GM12878 (cell line): ENCODE measurements around the gene MEN1. TPM values are rescaled to one million over a fixed set of nuclear protein-coding genes. Genes with fewer than 3 reads are reported as not detected.

Experiments used
- ATAC-seq: fragments of 200-7000 bp; cut with Tn5 transposase; 3 replicates; pipeline ENCODE4 v1.9.1; 2020; ENCODE audit warnings: mild to moderate bottlenecking, moderate library complexity
- BruUV-seq: library from RNA; stranded (reverse); fragments of 400-500 nt; replicated peaks from 2 replicates; lab custom pipeline; 2021; lab: Mats Ljungman, UMichigan
- CTCF ChIA-PET: fragments of 300-600 bp; sonication (Branson Sonifier 250); formaldehyde crosslinking; extraction: SDS; loops from one replicate; lab custom pipeline; 2021; ENCODE audit warnings: inconsistent platforms; lab: Yijun Ruan, JAX
- POLR2A ChIA-PET: fragments of 350-600 bp; formaldehyde crosslinking; extraction: SDS; loops from one replicate; lab custom pipeline; 2021; ENCODE audit warnings: inconsistent platforms; lab: Charles Lee
- RAD21 ChIA-PET: fragments of 300-600 bp; sonication (Branson Sonifier 250); formaldehyde crosslinking; loops from one replicate; lab custom pipeline; 2023; ENCODE audit warnings: antibody characterized with exemption; ENCODE audit not compliant: unreplicated experiment; lab: Charles Lee
- SMC1A ChIA-PET: fragments of 300-600 bp; sonication (Branson Sonifier 250); formaldehyde crosslinking; loops from one replicate; lab custom pipeline; 2023; ENCODE audit not compliant: unreplicated experiment, uncharacterized antibody; lab: Charles Lee
- DNase-seq: peaks from one replicate; pipeline ENCODE4 v3.0.0-alpha.2; 2011; ENCODE audit warnings: low read depth, low spot score
- FAIRE-seq: peaks from 3 replicates; lab custom pipeline; 2011; peaks lifted over from hg19 to GRCh38; lab: Jason Lieb, UNC
- H2AFZ ChIP-seq: 2 replicates; pipeline ENCODE4 v1.6.0; 2011; ENCODE audit warnings: low read depth, low read length, control low read depth; ENCODE audit not compliant: control insufficient read depth
- H3K27ac ChIP-seq: 2 replicates; pipeline ENCODE4 v1.5.1; 2011; ENCODE audit warnings: control low read depth; ENCODE audit not compliant: control insufficient read depth, insufficient read depth
- H3K27me3 ChIP-seq, 2 experiments: replicated peaks in 1 of 2; 2 replicates each; pipeline versions ENCODE4 v1.6.0 to v1.6.1; 2011; ENCODE audit warnings: low read length in 1 of 2; ENCODE audit not compliant: control insufficient read depth in 2 of 2, insufficient read depth in 2 of 2
- H3K36me3 ChIP-seq, 2 experiments: 2 replicates each; pipeline ENCODE4 v1.5.1; 2011; ENCODE audit warnings: low read length in 1 of 2; ENCODE audit not compliant: control insufficient read depth in 2 of 2, insufficient read depth in 2 of 2
- H3K4me1 ChIP-seq: 2 replicates; pipeline ENCODE4 v1.6.1; 2011; ENCODE audit warnings: mild to moderate bottlenecking, low read length, moderate library complexity, mixed read lengths; ENCODE audit not compliant: control insufficient read depth, insufficient read depth
- H3K4me2 ChIP-seq: 2 replicates; pipeline ENCODE4 v1.6.0; 2011; ENCODE audit warnings: control low read depth; ENCODE audit not compliant: control insufficient read depth, insufficient read depth
- H3K4me3 ChIP-seq: fragments of 200-600 bp; sonication (generic); 2 replicates; pipeline ENCODE4 v1.5.1; 2016
- H3K79me2 ChIP-seq: 2 replicates; pipeline ENCODE4 v1.6.0; 2011; ENCODE audit warnings: low read length; ENCODE audit not compliant: control insufficient read depth, insufficient read depth
- H3K9ac ChIP-seq: 2 replicates; pipeline ENCODE4 v1.8.0; 2011; ENCODE audit warnings: low read length, control low read depth, mixed read lengths; ENCODE audit not compliant: control insufficient read depth, insufficient read depth
- H3K9me3 ChIP-seq: replicated peaks from 3 replicates; pipeline ENCODE4 v1.5.1; 2011; ENCODE audit warnings: mild to moderate bottlenecking, low read length; ENCODE audit not compliant: control insufficient read depth, insufficient read depth
- H4K20me1 ChIP-seq: 2 replicates; pipeline ENCODE4 v1.6.0; 2011; ENCODE audit not compliant: control insufficient read depth, insufficient read depth
- CREB1 ChIP-seq: IDR thresholded peaks from 2 replicates; pipeline ENCODE4 v1.6.1; 2012; ENCODE audit warnings: low read depth, mild to moderate bottlenecking, inconsistent platforms
- DPF2 ChIP-seq: fragments of 450-650 bp; IDR thresholded peaks from 2 replicates; pipeline ENCODE4 v1.6.1; 2017; ENCODE audit warnings: mild to moderate bottlenecking
- GATAD2B ChIP-seq: fragments of 450-650 bp; conservative IDR thresholded peaks from 2 replicates; pipeline ENCODE4 v1.6.1; 2017; ENCODE audit warnings: low read depth, mild to moderate bottlenecking, moderate library complexity
- IKZF1 ChIP-seq: fragments of 450-650 bp; conservative IDR thresholded peaks from 2 replicates; pipeline ENCODE4 v1.6.1; 2017; ENCODE audit warnings: antibody characterized with exemption, mild to moderate bottlenecking
- IRF4 ChIP-seq: IDR thresholded peaks from 2 replicates; pipeline ENCODE4 v1.6.1; 2011; ENCODE audit warnings: low read depth, low read length
- MEF2A ChIP-seq: IDR thresholded peaks from 2 replicates; pipeline ENCODE4 v1.6.1; 2011; ENCODE audit warnings: low read depth, mild to moderate bottlenecking, low read length, moderate library complexity; ENCODE audit not compliant: insufficient read depth
- MEF2B ChIP-seq: fragments of 450-650 bp; IDR thresholded peaks from 2 replicates; pipeline ENCODE4 v1.6.1; 2018; ENCODE audit warnings: mild to moderate bottlenecking, moderate library complexity; ENCODE audit not compliant: partially characterized antibody, poor library complexity, severe bottlenecking
- MYC ChIP-seq: IDR thresholded peaks from 2 replicates; pipeline ENCODE4 v1.6.1; 2011; ENCODE audit warnings: mild to moderate bottlenecking, low read length, moderate library complexity, inconsistent platforms; ENCODE audit not compliant: insufficient read depth, insufficient replicate concordance, insufficient read length, severe bottlenecking
- PAX5 ChIP-seq: IDR thresholded peaks from 2 replicates; pipeline ENCODE4 v1.6.1; 2011; ENCODE audit warnings: low read depth, low read length, borderline replicate concordance
- POLR2A ChIP-seq: IDR thresholded peaks from 2 replicates; pipeline ENCODE4 v1.6.1; 2011; ENCODE audit warnings: low read depth, mild to moderate bottlenecking, low read length
- RB1 ChIP-seq: fragments of 450-650 bp; formaldehyde crosslinking; IDR thresholded peaks from 2 replicates; pipeline ENCODE4 v1.6.1; 2017; ENCODE audit warnings: mild to moderate bottlenecking, borderline replicate concordance
- SMARCA5 ChIP-seq: fragments of 450-650 bp; IDR thresholded peaks from 2 replicates; pipeline ENCODE4 v1.6.1; 2017; ENCODE audit warnings: mild to moderate bottlenecking
- STAT1 ChIP-seq: fragments of 450-650 bp; conservative IDR thresholded peaks from 2 replicates; pipeline ENCODE4 v1.6.1; 2014; ENCODE audit warnings: antibody characterized with exemption, mild to moderate bottlenecking
- SUZ12 ChIP-seq: fragments of 200-600 bp; sonication (generic); IDR thresholded peaks from one replicate; pipeline ENCODE4 v1.6.1; 2018; ENCODE audit warnings: antibody characterized with exemption, mild to moderate bottlenecking; ENCODE audit not compliant: unreplicated experiment
- YY1 ChIP-seq: IDR thresholded peaks from 2 replicates; pipeline ENCODE4 v1.6.1; 2011; ENCODE audit warnings: low read depth, mild to moderate bottlenecking, low read length
- ZNF217 ChIP-seq: fragments of 450-650 bp; IDR thresholded peaks from 2 replicates; pipeline ENCODE4 v1.6.1; 2017; ENCODE audit warnings: antibody characterized with exemption, mild to moderate bottlenecking
- ZNF274 ChIP-seq: IDR thresholded peaks from one replicate; pipeline ENCODE4 v1.8.0; 2011; ENCODE audit not compliant: insufficient read length, insufficient read depth
- WGBS: methylation state at CpG from one replicate; pipeline ENCODE4 v1.1.6; 2016; ENCODE audit warnings: low lambda C conversion rate; ENCODE audit not compliant: insufficient replicate concordance, insufficient coverage; ENCODE audit errors: missing lambda C conversion rate; 5-methylcytosine and 5-hydroxymethylcytosine counted together
- in situ Hi-C: fragments of 300-500 bp; cut with MboI; formaldehyde crosslinking; loops from 9 replicates; pipeline ENCODE4 v1.14.3; 2018; ENCODE audit warnings: mixed read lengths
- intact Hi-C: fragments of 100-400 bp; cut with micrococcal nuclease; formaldehyde crosslinking; loops from one replicate; pipeline ENCODE4 v1.14.2; 2022; ENCODE audit not compliant: unreplicated experiment
- polyA plus RNA-seq, 11 experiments: library from polyadenylated mRNA; depleted of rRNA in 4 of 11; unstranded in 6 of 11; stranded (reverse) in 5 of 11; fragments of >200 nt; fragmentation: Nextera tagmentation in 4 of 11; fragmentation: Illumina TruSeq in 1 of 11; extraction: Ambion mirVana in 4 of 11; extraction: Trizol in 1 of 11; gene quantifications; 1 replicate in 1 of 11; 2 replicates in 10 of 11; pipeline versions ENCODE4 v1.2.1 to v1.2.3, GENCODE V29; 2011 to 2016; ENCODE audit warnings: inconsistent platforms in 2 of 11, missing spikeins in 2 of 11, low read depth in 1 of 11
- total RNA-seq, 4 experiments: library from RNA; depleted of rRNA in 3 of 4; stranded (reverse); fragments of >200 nt in 3 of 4; fragmentation: Illumina TruSeq in 1 of 4; extraction: Trizol in 1 of 4; gene quantifications; 2 replicates each; pipeline versions ENCODE4 v1.2.1 to v1.2.3, GENCODE V29; 2013 to 2021
- TF ChIP-seq, protein P1 (sequence below): IDR thresholded peaks from 2 replicates; pipeline ENCODE4 v1.6.1; 2012; ENCODE audit warnings: low read depth, low read length, improper control_type of control experiment
- TF ChIP-seq, protein P2 (sequence below): IDR thresholded peaks from 2 replicates; pipeline ENCODE4 v1.6.1; 2012; ENCODE audit warnings: low read length, inconsistent platforms
- TF ChIP-seq, protein P3 (sequence below): IDR thresholded peaks from 2 replicates; pipeline ENCODE4 v1.6.1; 2011; ENCODE audit warnings: mild to moderate bottlenecking, low read depth, low read length, moderate library complexity; ENCODE audit not compliant: insufficient replicate concordance

The MEN1 gene
- total and polyA plus RNA-seq, 10 of the 15 experiments (the other 5 are each of a cell fraction or from before 2014, with no cell fraction given) = 2.5 to 39.7 (median 20.7) TPM

DNA sequence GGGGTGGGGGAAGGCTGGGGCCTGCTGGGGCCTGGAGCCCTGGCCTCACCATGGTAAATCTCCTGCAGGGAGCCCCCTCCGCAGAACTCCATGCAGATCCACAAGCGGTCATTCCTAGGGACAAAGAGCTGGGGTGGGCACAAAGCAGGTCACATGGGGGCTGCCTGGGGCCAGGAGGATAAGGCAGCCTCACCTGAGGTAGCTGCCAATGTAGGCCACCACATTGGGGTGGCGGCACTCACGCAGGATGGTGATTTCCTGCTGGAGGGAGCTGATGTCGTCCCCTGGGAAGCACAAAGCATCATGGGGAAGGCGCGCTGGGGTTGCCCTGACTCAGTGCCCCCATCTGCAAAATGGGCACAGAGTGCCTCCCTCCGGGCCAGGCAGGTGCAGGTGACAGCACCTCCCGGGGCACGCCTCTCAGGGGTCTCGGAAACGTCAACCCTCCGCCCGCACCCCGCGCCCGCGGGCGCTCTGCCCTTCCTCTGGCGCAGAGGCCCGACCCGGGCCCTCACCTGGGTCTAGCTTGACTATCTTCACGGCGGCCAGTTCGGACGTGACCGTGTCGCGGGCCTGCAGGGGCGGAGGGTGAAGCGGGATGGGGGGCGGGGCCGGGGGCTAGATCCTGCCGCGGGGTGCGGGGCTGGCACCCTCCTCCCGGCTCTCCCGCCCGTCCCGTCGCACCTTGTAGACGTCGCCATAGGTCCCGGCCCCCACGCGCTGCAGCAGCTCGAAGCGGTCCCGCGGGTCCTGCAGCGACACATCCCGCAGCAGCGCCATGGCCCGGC lies 7.8 kb downstream of the MEN1 start:
- in situ Hi-C loops = no loop called here
- ChIA-PET POLR2A (interaction anchor here (0.6 to 5.4 kb wide), 11 partner anchors 9 to 115 kb away, joined by 3 to 33 read pairs (median 4); partner anchors contain the start of genes ATG2A and SF1), RAD21 (interaction anchor here (0.6 to 2.8 kb wide), 6 partner anchors 18 to 486 kb away, joined by 3 to 12 read pairs (median 4); partner anchors contain the start of gene SF1), CTCF (interaction anchor here (0.6 to 5.8 kb wide), 11 partner anchors 16 to 601 kb away, joined by 3 to 41 read pairs (median 4); partner anchors contain the start of genes PRDX5, RASGRP2, SF1 and TM7SF2), SMC1A (interaction anchor here (0.6 to 1.4 kb wide), 4 partner anchors 8 to 45 kb away, joined by 3 to 4 read pairs (median 4); partner anchors contain the start of gene MEN1)
- FAIRE-seq (no peak), ATAC-seq (peak; percentile 55), DNase-seq (no peak)
- Histone ChIP-seq H3K4me3 (peak overlapping the region; percentile 87), H2AFZ (peak overlapping the region; percentile 60), H3K4me2 (peak overlapping the region; percentile 87), H3K79me2 (peaks cover 30% of the 10 kb centered on the region), H3K9ac (peak overlapping the region; percentile 93), H3K27ac (peak overlapping the region; percentile 92), H3K27me3 (no peaks in the 10 kb centered on the region), H3K36me3 (peaks cover 5 to 6% of the 10 kb centered on the region in 2 experiments; a peak in 3 of 4 replicates), H3K9me3 (no peaks in the 10 kb centered on the region), H4K20me1 (no peaks in the 10 kb centered on the region), H3K4me1 (peaks cover 37% of the 10 kb centered on the region)
- no TSS peak for BruUV-seq
- under 1% methylated on average over 31 of the region's 54 CpGs for WGBS
- intact Hi-C loops = no loop called here
- TF ChIP-seq, protein P1, sequence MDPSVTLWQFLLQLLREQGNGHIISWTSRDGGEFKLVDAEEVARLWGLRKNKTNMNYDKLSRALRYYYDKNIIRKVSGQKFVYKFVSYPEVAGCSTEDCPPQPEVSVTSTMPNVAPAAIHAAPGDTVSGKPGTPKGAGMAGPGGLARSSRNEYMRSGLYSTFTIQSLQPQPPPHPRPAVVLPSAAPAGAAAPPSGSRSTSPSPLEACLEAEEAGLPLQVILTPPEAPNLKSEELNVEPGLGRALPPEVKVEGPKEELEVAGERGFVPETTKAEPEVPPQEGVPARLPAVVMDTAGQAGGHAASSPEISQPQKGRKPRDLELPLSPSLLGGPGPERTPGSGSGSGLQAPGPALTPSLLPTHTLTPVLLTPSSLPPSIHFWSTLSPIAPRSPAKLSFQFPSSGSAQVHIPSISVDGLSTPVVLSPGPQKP = no peak
- no peak for TF ChIP-seq MEF2A
- TF ChIP-seq CREB1 = peak; percentile 11; the same call in 1 of the 2 replicates
- TF ChIP-seq MYC = peak; percentile 37
- TF ChIP-seq, protein P2, sequence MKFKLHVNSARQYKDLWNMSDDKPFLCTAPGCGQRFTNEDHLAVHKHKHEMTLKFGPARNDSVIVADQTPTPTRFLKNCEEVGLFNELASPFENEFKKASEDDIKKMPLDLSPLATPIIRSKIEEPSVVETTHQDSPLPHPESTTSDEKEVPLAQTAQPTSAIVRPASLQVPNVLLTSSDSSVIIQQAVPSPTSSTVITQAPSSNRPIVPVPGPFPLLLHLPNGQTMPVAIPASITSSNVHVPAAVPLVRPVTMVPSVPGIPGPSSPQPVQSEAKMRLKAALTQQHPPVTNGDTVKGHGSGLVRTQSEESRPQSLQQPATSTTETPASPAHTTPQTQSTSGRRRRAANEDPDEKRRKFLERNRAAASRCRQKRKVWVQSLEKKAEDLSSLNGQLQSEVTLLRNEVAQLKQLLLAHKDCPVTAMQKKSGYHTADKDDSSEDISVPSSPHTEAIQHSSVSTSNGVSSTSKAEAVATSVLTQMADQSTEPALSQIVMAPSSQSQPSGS = no peak
- peak; percentile 79 for TF ChIP-seq ZNF217
- 0 out of 2 replicates have a peak, but pooled peaks have one; percentile 18 for TF ChIP-seq IRF4
- TF ChIP-seq SUZ12 = no peak
- peak; percentile 49; the same call in 1 of the 2 replicates for TF ChIP-seq POLR2A
- peak; percentile 16; the same call in 1 of the 2 replicates for TF ChIP-seq DPF2
- TF ChIP-seq STAT1 = no peak
- no peak for TF ChIP-seq YY1
- TF ChIP-seq IKZF1 = peak; percentile 33
- TF ChIP-seq, protein P3, sequence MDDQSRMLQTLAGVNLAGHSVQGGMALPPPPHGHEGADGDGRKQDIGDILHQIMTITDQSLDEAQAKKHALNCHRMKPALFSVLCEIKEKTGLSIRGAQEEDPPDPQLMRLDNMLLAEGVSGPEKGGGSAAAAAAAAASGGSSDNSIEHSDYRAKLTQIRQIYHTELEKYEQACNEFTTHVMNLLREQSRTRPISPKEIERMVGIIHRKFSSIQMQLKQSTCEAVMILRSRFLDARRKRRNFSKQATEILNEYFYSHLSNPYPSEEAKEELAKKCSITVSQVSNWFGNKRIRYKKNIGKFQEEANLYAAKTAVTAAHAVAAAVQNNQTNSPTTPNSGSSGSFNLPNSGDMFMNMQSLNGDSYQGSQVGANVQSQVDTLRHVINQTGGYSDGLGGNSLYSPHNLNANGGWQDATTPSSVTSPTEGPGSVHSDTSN = no peak
- no peak for TF ChIP-seq ZNF274
- peak; percentile 42; the same call in 1 of the 2 replicates for TF ChIP-seq GATAD2B
- TF ChIP-seq SMARCA5 = peak; percentile 93
- TF ChIP-seq PAX5 = no peak
- TF ChIP-seq MEF2B = peak; percentile 81
- TF ChIP-seq RB1 = peak; percentile 33; the same call in 1 of the 2 replicates
